ENCODE results near the gene CDK1. TPM values are rescaled to one million over a fixed set of nuclear protein-coding genes. Genes with fewer than 3 reads are reported as not detected.

CDK1 gene
- total RNA-seq, 1 experiment from 2014 or later, result 98.9 TPM

- Mint-ChIP-seq H3K4me1 (peaks cover 13% of the 10 kb centered on the region), H3K9me3 (no peaks in the 10 kb centered on the region), H3K4me3 (no peak overlapping the region), H3K27ac (no peak overlapping the region; the same call in 1 of the 2 replicates), H3K36me3 (no peaks in the 10 kb centered on the region), H3K27me3 (ENCODE audit: low read depth) (no peaks in the 10 kb centered on the region)
- no peak for TF ChIP-seq FOXK1 (CRISPR knock-in tag; IDR thresholded peaks at IDR 0.05)
- TF ChIP-seq TEAD4 (CRISPR knock-in tag; IDR thresholded peaks at IDR 0.05), result no peak
- TF ChIP-seq MXD4 (CRISPR knock-in tag; IDR thresholded peaks at IDR 0.05; ENCODE audit: borderline replicate concordance), result no peak
- TF ChIP-seq, protein P1, sequence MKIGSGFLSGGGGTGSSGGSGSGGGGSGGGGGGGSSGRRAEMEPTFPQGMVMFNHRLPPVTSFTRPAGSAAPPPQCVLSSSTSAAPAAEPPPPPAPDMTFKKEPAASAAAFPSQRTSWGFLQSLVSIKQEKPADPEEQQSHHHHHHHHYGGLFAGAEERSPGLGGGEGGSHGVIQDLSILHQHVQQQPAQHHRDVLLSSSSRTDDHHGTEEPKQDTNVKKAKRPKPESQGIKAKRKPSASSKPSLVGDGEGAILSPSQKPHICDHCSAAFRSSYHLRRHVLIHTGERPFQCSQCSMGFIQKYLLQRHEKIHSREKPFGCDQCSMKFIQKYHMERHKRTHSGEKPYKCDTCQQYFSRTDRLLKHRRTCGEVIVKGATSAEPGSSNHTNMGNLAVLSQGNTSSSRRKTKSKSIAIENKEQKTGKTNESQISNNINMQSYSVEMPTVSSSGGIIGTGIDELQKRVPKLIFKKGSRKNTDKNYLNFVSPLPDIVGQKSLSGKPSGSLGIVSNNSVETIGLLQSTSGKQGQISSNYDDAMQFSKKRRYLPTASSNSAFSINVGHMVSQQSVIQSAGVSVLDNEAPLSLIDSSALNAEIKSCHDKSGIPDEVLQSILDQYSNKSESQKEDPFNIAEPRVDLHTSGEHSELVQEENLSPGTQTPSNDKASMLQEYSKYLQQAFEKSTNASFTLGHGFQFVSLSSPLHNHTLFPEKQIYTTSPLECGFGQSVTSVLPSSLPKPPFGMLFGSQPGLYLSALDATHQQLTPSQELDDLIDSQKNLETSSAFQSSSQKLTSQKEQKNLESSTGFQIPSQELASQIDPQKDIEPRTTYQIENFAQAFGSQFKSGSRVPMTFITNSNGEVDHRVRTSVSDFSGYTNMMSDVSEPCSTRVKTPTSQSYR (CRISPR knock-in tag; IDR thresholded peaks at IDR 0.05), result no peak
- no peak for TF ChIP-seq MLX (CRISPR knock-in tag; IDR thresholded peaks at IDR 0.05)
- TF ChIP-seq, protein P2, sequence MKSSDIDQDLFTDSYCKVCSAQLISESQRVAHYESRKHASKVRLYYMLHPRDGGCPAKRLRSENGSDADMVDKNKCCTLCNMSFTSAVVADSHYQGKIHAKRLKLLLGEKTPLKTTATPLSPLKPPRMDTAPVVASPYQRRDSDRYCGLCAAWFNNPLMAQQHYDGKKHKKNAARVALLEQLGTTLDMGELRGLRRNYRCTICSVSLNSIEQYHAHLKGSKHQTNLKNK (CRISPR knock-in tag; IDR thresholded peaks at IDR 0.05), result no peak
- TF ChIP-seq NFATC4 (CRISPR knock-in tag; IDR thresholded peaks at IDR 0.05), result no peak
- peak; percentile 71 for ATAC-seq
- CTCF ChIA-PET, result interaction anchor here (0.6 to 3.4 kb wide), 11 partner anchors 17 to 465 kb away, joined by 3 to 15 read pairs (median 4); no protein-coding TSS in a partner anchor
- no peak for DNase-seq (ENCODE audit: low spot score)
- POLR2A ChIA-PET, result interaction anchor here (0.5 kb wide), 1 partner anchor 142 kb away, joined by 3 read pairs; no protein-coding TSS in a partner anchor
Observed at GRCh38 chr10:60820093-60820754, 41.9 kb downstream of the CDK1 start.

- CTCF ChIA-PET, result no interaction called here
- H3K27me3 Mint-ChIP-seq (ENCODE audit: low read depth), result no peaks in the 10 kb centered on the region
- H3K4me1 Mint-ChIP-seq, result peaks cover 13% of the 10 kb centered on the region
- no peak overlapping the region for H3K4me3 Mint-ChIP-seq
- ATAC-seq (no peak), DNase-seq (ENCODE audit: low spot score) (no peak)
- H3K27ac Mint-ChIP-seq, result no peak overlapping the region
- POLR2A ChIA-PET, result no interaction called here
- TF ChIP-seq SP1 (CRISPR knock-in tag; conservative IDR thresholded peaks at IDR 0.05), result no peak
- TF ChIP-seq ZNF416 (CRISPR knock-in tag; IDR thresholded peaks at IDR 0.05), result no peak
- no peak for TF ChIP-seq ESRRA (CRISPR knock-in tag; IDR thresholded peaks at IDR 0.05; ENCODE audit: borderline replicate concordance)
- no peak for TF ChIP-seq FOXP1 (CRISPR knock-in tag; IDR thresholded peaks at IDR 0.05; ENCODE audit: borderline replicate concordance)
- TF ChIP-seq ETV6 (CRISPR knock-in tag; IDR thresholded peaks at IDR 0.05), result no peak
- TF ChIP-seq TEAD1 (CRISPR knock-in tag; IDR thresholded peaks at IDR 0.05), result no peak
- no peaks in the 10 kb centered on the region for H3K36me3 Mint-ChIP-seq
- H3K9me3 Mint-ChIP-seq, result no peaks in the 10 kb centered on the region
Observed at GRCh38 chr10:60821656-60822055, 43.4 kb downstream of the CDK1 start.

- Mint-ChIP-seq H3K4me1 (peaks cover 10% of the 10 kb centered on the region), H3K27me3 (ENCODE audit: low read depth) (no peaks in the 10 kb centered on the region), H3K4me3 (no peak overlapping the region), H3K9me3 (no peaks in the 10 kb centered on the region), H3K27ac (no peak overlapping the region), H3K36me3 (no peaks in the 10 kb centered on the region)
- DNase-seq (ENCODE audit: low spot score), result no peak
- TF ChIP-seq IRF1 (CRISPR knock-in tag; IDR thresholded peaks at IDR 0.05), result no peak
- TF ChIP-seq USF1 (CRISPR knock-in tag; IDR thresholded peaks at IDR 0.05), result no peak
- TF ChIP-seq NFATC4 (CRISPR knock-in tag; IDR thresholded peaks at IDR 0.05), result no peak
- TF ChIP-seq NR2C2 (CRISPR knock-in tag; IDR thresholded peaks at IDR 0.05), result no peak
- TF ChIP-seq HMGA2 (CRISPR knock-in tag; IDR thresholded peaks at IDR 0.05), result no peak
- TF ChIP-seq, protein P3, sequence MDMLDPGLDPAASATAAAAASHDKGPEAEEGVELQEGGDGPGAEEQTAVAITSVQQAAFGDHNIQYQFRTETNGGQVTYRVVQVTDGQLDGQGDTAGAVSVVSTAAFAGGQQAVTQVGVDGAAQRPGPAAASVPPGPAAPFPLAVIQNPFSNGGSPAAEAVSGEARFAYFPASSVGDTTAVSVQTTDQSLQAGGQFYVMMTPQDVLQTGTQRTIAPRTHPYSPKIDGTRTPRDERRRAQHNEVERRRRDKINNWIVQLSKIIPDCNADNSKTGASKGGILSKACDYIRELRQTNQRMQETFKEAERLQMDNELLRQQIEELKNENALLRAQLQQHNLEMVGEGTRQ (CRISPR knock-in tag; IDR thresholded peaks at IDR 0.05), result no peak
- no peak for TF ChIP-seq ZNF671 (CRISPR knock-in tag; IDR thresholded peaks at IDR 0.05)
- ATAC-seq, result no peak
- ChIA-PET CTCF (interaction anchor here (1.0 kb wide), 1 partner anchor 202 kb away, joined by 3 read pairs; no protein-coding TSS in a partner anchor), POLR2A (no interaction called here)
Observed at GRCh38 chr10:60822809-60823208, 44.5 kb downstream of the CDK1 start.

All from WTC11 (cell line).